Left renal pelvis (tissue), 4 donors: ENCODE results near the gene JAZF1. TPM values are rescaled to one million over a fixed set of nuclear protein-coding genes. Genes with fewer than 3 reads are reported as not detected.
"Not testable (repeated sequence)": the region's sequence is repeated elsewhere in the genome, so short reads cannot be mapped to it uniquely, and the experiment has no call there.

Experiments used
- DNase-seq, 4 donors: peaks; one replicate each; pipeline ENCODE4 v3.0.0-alpha.2; 2013; ENCODE audit warnings: low read depth in 4 of 4, low spot score in 3 of 4
- polyA plus RNA-seq, 4 donors: library from polyadenylated mRNA; unstranded; fragments of 120-200 nt; gene quantifications; one replicate each; pipeline ENCODE4 v1.2.1, GENCODE V29; 2013; ENCODE audit not compliant: insufficient read length in 4 of 4

The JAZF1 gene
- polyA plus RNA-seq, 4 donors = 11.1 to 28.8 (median 15.9) TPM

DNA sequence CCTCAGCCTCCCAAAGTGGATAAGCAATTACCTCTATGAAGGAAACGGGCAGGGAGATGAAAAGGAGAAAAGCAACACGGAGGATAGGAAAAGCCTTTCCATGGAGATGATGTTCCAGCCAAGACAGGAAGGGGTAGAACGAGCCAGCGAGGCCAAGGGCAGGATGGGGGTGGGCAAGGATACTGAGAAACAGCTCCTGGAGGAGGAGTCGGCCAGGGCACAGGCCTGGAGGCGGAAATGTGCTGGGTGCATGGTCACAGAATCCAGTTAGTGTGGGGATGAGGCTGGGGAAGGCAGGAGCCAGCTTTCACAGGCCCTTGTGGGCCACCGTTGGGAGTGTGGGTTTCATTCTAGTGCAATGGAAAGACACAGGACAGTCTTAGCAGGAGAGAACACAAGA, 162.6 kb downstream of the JAZF1 start:
- DNase-seq = no peak

DNA sequence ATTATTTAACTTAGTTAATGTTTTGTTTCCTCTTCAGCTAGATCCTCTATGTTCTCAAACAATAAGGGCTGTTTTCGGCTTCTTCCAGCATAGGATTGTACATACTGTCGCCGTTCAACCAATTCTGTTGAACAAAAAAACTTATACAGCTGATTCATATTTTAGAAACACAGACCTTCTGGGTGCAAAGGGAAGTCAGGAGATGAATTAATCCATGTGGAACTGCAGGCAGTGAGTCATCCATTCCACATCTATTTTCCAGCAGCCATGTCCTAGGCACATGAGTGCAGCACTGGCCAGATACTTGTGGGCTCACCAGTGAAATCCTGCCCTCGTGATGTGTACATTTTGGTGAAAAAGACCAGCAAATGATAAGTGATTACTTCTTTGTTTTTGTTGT, 163.2 kb downstream of the JAZF1 start:
- no peak for DNase-seq

DNA sequence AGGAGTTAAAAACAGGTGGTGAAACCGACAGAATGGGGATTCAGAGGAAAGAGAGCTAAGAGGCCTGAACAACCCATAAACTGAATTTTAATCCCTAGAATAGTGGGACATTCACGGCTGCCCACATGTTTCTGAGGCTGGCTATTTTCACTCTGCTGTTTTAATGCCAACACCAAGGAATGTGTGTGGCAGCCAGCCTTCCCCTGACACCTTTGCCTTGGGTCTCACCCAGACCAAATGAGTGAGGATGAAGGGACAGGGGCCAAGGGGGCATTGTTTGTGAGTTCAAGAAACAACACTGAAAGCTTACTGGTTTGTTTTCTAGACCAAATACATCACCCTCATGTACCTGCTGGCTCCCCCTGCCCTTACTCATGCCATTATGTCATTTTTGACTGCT, 164.3 kb downstream of the JAZF1 start:
- no peak for DNase-seq

DNA sequence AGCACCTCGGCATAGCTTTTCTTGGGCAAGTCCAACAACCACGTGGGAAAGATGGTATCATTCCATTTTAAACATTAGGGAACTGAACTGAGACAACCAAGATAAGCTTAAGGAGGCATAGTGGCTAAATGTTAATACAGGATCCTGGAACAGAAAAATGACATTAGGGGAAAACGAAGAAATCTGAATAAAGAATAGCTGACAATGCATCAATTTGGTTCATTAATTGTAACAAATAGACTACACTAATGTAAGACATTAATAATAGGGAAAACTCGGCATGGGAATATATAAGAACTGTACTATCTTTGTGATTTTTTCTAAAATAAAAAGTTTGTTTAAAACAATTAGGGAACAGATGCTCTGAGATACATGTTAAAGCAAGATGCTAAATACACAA, 165.4 kb downstream of the JAZF1 start:
- DNase-seq = no peak

DNA sequence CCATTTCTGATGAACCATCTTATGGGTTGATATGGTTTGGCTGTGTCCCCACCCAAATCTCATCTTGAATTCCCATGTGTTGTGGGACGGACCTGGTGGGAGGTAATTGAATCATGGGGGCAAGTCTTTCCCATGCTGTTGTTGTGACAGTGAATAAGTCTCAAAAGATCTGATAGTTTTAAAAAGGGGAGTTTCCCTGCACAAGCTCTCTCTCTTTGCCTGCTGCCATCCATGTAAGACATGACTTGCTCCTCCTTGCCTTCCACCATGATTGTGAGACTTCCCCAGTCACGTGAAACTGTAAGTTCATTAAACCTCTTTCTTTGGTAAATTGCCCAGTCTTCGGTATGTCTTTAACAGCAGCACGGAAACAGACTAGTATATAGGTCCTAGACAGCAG, 166.3 kb downstream of the JAZF1 start:
- not testable (repeated sequence) for DNase-seq

DNA sequence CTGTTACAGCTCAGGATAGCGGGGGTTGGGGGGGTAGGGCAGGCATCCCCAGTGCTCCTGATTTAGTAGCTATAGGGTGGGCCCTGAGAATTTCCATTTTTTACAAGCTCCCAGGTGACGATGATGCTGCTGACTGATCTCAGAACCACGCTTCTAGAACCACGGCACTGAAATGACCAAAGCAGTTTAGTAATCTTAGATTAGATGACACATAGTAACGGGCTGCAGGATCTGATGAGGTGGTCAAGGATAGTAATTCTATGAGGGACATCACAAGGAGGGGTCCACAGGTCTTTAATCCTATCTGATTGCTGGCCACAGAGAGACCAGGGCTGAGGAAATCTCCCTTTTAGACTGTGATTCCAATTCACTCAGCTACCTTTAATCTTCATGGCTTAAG, 167.2 kb downstream of the JAZF1 start:
- no peak for DNase-seq

DNA sequence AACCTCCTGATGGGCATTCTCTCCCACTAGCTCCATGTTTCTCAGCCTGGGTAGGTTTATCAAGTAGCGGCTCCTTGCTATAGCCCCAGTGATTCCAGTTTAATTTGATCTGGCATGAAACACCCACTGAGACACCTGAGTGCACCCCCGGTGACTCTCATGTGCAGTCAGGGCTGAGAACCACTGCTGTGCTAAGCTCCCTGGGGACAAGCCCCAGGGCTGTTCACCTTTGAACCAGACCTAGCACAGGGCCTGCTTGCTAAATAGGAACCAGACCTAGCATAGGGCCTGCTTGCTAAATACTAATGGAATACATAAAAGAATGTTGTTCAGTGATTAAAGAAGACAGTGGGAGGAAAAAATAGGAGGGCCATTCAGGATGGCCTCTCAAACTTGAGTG, 167.6 kb downstream of the JAZF1 start:
- DNase-seq = no peak

DNA sequence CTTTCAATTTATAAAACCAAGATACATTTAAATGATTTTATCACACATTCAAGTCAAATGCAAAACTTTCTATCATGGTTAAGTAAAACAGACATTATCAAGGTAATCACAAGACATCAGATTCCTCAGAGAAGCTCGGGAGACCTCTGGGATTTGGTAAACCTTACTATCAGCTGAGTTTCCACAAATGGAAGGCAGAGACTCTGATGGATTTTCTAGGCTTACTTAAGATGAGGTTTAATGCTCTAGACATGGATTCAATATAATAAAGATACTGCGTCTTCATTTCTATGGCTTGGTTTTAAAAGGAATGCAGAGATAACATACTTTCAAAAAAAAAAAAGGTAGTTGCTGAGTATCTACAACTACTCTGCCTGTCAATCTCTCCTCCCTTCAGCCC, 171.7 kb downstream of the JAZF1 start:
- DNase-seq = no peak

DNA sequence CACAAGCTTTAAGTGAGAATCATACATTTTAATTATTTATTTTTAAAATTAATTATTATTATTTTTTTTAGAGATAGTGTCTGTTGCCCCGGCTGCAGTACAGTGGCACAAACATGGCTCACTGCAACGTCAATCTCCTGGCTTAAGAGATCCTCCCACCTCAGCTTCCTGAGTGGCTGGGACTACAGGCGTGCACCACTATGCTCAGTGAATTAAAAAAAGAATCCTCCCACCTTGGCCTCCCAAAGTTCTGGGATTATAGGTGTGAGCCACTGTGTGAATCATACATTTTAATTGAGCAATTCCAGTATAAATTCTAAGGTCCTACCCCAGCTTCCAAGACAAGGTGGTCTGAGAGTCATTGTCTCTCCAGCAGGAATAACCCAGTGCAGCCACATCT, 172.4 kb downstream of the JAZF1 start:
- DNase-seq = no peak

DNA sequence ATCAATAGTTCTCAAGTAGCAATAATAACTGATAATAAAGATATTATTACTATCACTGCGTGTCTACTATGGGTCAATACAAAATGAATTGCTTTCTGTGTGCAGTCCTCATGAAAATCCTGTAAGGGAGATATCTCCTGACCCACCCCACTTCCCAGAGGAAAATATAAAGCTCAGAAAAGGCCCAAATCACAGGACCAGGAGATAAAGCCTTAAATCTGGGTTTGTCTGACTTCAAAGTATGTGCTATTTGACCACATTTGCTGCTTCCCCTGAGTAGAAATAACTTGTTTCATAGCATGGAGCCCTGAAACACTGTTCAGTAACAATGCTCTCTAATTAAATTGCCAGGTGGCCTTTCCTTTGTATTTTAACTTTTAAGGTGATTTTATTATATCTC, 174.1 kb downstream of the JAZF1 start:
- DNase-seq = no peak

DNA sequence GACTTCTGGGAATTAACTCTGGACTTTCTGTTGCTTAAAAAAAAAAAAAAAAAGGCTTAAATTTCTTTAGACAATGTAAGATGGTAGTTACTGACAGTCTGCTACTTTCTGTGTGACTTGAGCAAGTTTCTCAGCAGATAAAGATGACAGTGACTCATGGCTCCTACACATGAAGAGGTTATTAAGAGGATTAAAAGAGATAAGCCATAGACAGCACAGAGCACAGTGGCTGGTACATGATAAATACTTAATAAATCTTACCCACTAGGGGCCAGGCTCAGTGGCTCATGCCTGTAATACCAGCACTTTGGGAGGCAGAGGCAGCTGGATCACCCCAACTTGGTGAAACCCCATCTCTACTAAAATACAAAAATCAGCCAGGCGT, 174.8 kb downstream of the JAZF1 start:
- DNase-seq = no peak

DNA sequence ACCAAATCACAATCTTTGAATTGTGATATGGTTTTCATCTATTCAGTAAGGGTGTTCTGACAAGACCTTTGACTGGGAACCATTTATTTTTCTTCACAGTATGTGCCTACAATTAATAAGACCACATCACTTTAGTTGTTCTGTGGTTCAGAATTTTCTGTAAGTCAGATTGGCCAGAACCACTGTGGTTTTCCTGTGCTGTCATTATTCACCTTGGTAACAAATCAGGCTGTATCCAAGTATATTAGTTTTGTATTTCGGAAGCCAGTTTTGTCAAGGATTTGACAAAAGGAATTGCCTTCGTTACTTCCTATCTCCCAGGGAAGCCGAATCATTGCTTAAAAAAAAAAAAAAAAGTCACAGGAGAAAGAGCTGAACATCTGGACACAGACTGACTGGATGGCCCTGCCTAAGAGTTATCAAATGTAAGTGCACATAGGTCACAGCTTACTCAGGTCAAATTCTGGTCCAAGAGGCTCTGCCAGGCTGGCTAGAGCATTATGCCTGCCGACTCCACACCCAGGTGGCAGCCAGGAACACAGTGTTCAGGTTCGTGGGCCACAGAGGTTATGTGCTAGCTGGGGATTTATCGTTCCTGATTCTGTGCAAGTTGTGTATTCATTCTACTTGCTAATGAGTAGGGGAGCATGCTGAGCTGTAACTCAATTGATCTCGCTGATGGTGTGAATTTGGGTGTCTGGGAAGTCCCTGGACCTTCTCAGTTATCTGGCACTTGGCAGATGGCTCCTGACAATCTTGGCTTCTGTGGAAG, 175.3 kb downstream of the JAZF1 start:
- no peak for DNase-seq

DNA sequence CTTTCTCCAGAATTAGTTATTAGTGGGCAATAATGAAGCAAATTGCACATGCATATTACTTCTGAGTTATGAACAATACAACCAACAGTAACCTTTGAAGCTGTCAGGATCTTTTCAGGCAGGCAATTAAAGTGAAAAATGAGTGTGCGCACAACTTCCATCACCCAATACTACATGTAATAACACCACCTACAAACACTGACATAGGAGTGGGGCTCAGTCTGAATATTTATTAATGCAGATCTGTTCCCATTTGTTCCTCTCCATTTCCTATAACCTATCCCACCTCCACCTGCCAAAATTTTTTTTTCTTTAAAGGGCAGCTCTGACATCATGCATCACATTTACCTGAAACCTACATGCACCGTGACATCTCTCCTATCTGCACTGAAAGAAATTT, 177.2 kb downstream of the JAZF1 start:
- DNase-seq = no peak

DNA sequence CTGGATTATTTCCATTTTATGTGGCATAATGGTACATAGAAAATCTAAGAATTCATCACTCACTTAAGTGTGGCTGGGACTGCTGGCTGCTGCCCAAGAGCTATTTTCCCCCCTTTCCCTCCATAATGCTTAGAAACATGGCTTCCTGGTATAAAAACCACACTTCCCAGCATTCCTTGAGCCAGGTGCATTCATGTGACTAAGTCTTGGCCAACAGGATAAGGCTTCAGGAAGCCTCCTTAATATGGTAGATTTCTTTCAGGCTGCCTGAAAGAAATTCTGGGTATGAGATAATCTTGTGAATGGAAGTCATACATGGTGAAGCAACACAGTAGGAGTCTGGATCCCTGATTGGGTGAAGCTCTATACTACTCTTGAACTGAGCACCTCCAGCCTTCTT, 178.0 kb downstream of the JAZF1 start:
- no peak for DNase-seq

DNA sequence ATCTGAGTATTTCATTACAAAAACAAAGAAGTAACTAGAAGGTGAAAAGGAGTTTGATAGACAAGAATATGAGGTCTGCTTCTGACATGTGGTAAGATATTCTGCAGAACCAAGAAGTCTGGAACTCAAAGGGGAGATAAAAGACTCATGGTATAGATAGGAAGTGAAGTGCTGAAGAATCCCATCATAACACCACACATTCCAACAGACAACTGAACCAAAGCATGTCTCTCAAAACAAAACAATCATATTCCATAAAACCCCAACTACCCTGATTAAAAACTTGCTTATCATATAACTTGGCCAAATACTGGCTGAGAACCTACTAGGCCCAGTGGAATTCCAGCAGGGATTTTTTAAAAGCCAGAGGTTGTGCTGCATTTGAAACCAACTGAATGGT, 178.7 kb downstream of the JAZF1 start:
- no peak for DNase-seq

DNA sequence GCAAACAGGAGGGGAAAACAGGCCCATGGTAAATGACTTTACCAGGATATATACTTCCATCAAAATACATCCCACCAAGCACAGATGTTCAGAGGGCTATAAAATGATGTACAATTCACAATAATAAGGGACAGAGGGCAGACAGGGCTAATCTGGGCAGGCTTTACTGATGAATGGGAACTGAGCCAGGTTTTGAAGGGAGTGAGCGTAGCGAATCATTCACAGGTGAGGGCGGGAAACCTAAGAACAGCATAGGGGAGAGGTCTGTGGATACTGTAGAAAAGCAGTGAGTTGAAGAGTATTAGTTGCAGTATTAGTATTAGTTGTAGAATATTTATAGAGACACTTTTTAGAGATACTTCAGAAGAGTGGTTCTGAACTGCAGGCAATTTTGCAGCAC, 180.8 kb downstream of the JAZF1 start:
- no peak for DNase-seq

DNA sequence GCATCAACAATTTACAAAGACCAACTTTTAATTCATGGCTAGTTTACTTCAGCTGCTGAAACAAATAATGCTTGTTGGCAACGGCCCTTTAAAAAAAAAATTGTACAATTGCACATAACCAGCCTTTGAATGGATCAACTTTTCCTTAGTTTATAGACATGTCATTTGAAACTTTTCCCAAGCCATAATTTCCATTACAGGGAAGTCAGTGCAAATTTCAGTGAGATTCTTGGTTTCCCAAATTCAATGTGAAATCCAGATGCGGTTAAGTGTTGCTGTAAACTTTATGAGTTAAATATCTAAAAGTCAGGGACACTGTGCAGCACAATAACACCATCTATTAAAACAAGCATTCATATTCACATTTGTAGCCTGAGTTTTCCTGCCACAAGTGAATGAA, 182.2 kb downstream of the JAZF1 start:
- DNase-seq = no peak

DNA sequence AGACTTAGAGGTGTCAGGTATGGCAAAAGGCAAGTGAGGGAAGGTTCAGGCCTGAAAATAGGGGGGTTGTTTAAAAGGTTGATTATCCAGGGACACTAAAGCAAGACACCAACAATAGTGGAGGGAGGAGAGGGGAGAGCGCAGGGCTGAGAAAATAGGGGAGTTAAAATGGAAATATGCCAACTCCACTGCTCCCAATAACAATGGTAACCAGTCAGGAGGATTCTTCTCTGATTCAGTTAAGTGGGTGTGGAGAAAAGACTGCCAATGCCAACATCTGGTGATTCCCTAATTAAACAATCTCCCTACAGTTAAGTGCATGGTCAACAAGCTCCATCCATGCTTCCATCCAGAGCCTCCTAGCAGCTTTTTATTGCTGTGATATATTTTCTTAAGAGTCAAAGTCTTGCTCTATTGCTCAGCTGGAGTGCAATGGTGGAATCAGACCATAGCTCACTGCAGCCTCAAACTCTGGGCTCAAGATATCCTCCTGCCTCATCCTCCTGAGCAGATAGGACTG, 183.3 kb downstream of the JAZF1 start:
- DNase-seq = no peak

DNA sequence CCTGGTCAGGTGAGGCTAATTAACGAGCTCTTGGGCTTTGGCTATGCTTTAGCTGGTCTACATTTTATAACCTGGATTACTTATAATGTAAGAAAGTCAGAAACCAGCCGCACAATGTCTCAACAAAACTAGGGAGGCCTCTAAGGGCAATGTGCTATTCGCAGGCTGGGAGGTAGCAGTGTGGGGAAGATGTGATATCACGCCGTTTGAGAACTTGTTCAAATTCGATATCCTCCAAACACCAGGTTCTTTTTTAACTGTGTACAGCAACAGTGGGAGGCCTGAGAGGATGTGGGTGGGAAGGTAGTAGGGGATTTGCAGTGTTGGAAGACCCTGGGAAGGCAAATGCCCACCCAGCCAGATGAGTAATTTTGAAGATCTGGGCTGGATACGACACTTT, 184.5 kb downstream of the JAZF1 start:
- DNase-seq = no peak

DNA sequence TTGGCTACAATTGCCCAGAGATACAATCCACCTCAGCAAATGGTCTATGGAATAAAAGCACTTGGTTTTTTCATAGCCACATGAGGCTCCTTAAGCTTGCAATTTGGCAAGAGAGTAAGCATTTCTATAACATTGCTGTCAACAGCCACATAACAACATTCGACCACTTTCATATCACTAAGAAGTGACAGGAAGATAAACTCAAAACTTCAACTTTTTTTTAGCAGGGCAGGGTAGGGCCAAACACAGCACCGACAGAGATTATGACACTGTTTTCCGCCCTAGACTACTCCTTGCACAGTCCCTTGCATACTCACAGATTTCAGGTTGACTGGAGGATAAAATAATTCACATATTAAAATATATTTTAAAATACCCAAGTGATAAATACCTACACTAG, 185.4 kb downstream of the JAZF1 start:
- no peak for DNase-seq

DNA sequence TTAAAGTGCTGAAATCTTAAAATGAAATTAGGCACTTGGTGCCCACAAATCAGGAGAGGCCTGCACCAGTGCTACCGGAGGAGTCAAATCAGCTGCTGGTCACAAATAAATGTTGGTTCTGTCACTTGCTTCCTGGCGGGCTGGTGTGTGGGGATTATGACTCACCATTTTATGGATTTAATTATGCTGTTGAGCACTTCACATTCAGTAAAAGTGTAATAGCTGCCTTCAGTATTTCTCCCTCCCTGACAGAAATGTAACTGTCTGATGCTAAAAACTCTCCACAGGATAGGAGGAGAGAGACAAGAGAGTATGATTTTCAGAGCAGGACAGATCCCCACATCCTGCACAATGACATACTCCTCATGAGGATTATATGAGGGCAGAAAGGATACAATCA, 186.0 kb downstream of the JAZF1 start:
- no peak for DNase-seq

DNA sequence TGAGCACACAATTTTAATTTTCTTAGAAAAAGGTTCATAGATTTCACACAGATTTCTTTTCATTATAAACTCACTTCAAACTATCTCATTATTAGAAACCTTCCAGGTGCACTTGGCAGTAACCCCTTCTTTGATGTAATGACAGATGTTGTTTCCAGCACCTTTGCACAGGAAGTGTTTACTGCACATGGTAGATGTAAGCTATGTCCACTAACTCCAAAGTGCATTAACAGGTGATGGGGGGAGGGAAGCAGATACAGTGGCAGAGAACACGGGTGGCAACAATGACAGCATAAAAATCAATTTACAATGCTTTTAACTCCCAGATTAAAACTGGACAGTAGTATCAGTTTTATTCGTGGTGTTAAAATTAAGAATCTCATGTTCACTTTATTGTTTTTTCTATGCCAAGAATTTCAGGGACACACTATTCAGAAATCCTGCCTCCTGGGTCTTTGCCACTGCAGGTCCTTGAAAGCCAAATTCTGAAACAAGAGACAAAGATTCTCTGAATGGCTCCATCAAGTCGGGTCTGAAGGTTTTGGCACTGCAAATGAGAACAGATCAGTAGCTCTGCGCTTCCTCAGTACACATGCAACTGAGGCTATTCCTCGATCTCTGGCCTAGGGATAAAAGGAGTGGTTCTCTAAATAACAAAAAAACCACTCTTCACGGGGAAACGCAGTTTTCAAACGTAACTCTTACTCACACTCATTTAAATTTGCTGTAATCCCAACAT, 187.7 kb downstream of the JAZF1 start:
- DNase-seq = no peak
